GM10266 (cell line): ENCODE measurements around the gene AZU1.

ENCODE experiments used
- DNase-seq: peaks from one replicate; pipeline ENCODE4 v3.0.0; 2012; ENCODE audit errors: extremely low spot score
- CTCF ChIP-seq: IDR thresholded peaks from 2 replicates; pipeline ENCODE4 v1.5.1; 2012; ENCODE audit warnings: mild to moderate bottlenecking, low read depth; ENCODE audit not compliant: control insufficient read depth, insufficient read depth; ENCODE audit errors: missing control alignments

The AZU1 gene

DNA sequence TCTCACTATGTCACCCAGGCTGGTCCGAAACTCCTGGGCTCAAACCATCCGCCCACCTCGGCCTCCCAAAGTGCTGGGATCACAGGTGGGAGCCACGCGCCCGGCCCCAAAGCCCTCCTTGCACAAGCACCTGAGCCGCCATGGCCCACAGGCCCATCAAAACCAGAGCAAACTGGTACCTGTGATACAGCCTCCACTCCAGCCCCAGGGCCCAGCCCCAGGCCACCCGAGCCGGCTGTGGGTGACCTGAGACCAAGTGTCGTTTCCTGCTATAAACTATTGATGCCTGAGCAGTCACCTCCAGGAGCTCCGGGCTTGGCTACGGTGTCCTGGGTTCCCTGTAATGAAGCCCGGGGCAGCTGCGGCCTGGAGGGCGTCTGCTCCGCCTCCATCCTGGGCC lies 40.1 kb upstream of the AZU1 start:
- TF ChIP-seq CTCF, result no peak
- no peak for DNase-seq

- TF ChIP-seq CTCF, result no peak
- DNase-seq, result no peak
These were observed 39.0 kb upstream of the AZU1 start for GRCh38 chr19:788686-788982.

GRCh38 chr19:788983-789700 lies 38.5 kb upstream of the AZU1 start:
- TF ChIP-seq CTCF, result no peak
- no peak for DNase-seq

- TF ChIP-seq CTCF, result no peak
- no peak for DNase-seq
These were observed 38.0 kb upstream of the AZU1 start for GRCh38 chr19:789701-790060.

- no peak for DNase-seq
- TF ChIP-seq CTCF, result no peak
These were observed 36.5 kb upstream of the AZU1 start for GRCh38 chr19:791007-791566.

GRCh38 chr19:791567-792305 lies 35.9 kb upstream of the AZU1 start:
- TF ChIP-seq CTCF, result no peak
- no peak for DNase-seq

- TF ChIP-seq CTCF, result no peak
- no peak for DNase-seq
These were observed 35.2 kb upstream of the AZU1 start for GRCh38 chr19:792306-792885.
